Osteoblast (primary cell): Measurements from ENCODE around the gene SLC25A30. TPM values are rescaled to one million over a fixed set of nuclear protein-coding genes. Genes with fewer than 3 reads are reported as not detected.
"Not testable (repeated sequence)": the region's sequence is repeated elsewhere in the genome, so short reads cannot be mapped to it uniquely, and the experiment has no call there.

Experiments used
- DNase-seq: peaks from one replicate; pipeline ENCODE4 v3.0.0; 2011; ENCODE audit warnings: low spot score, mixed read lengths; ENCODE audit not compliant: insufficient read length; ENCODE audit errors: missing footprints
- H2AFZ ChIP-seq: 2 replicates; pipeline ENCODE4 v1.6.0; 2011; ENCODE audit warnings: mild to moderate bottlenecking, low read length
- H3K27ac ChIP-seq: 2 replicates; pipeline ENCODE4 v1.5.1; 2011; ENCODE audit warnings: mild to moderate bottlenecking, low read depth, low read length, moderate library complexity
- H3K27me3 ChIP-seq: 2 replicates; pipeline ENCODE4 v1.6.0; 2012; ENCODE audit warnings: mild to moderate bottlenecking, control low read depth, inconsistent platforms, low read length, moderate library complexity; ENCODE audit not compliant: insufficient read depth
- H3K36me3 ChIP-seq: 2 replicates; pipeline ENCODE4 v1.5.1; 2011; ENCODE audit warnings: mild to moderate bottlenecking, low read length, control low read depth, moderate library complexity; ENCODE audit not compliant: insufficient read depth
- H3K4me1 ChIP-seq: 2 replicates; pipeline ENCODE4 v1.5.1; 2011; ENCODE audit warnings: mild to moderate bottlenecking, low read length, control low read depth, moderate library complexity; ENCODE audit not compliant: insufficient read depth
- H3K4me2 ChIP-seq: 2 replicates; pipeline ENCODE4 v1.6.0; 2011; ENCODE audit warnings: mild to moderate bottlenecking, low read length; ENCODE audit not compliant: insufficient read depth
- H3K4me3 ChIP-seq: fragments of 200-600 bp; sonication (generic); 3 replicates; pipeline ENCODE4 v1.5.1; 2012; ENCODE audit warnings: mild to moderate bottlenecking, low read length, inconsistent platforms; ENCODE audit not compliant: insufficient read depth
- H3K79me2 ChIP-seq: 2 replicates; pipeline ENCODE4 v1.6.0; 2012; ENCODE audit warnings: mild to moderate bottlenecking, low read length, control low read depth, inconsistent platforms; ENCODE audit not compliant: insufficient read depth
- H3K9me3 ChIP-seq: 2 replicates; pipeline ENCODE4 v1.5.1; 2011; ENCODE audit warnings: low read depth, low read length, control low read depth
- H4K20me1 ChIP-seq: 2 replicates; pipeline ENCODE4 v1.6.0; 2012; ENCODE audit warnings: mild to moderate bottlenecking, low read length, control low read depth; ENCODE audit not compliant: insufficient read depth
- total RNA-seq: library from RNA; depleted of rRNA; stranded (reverse); fragments of >200 nt; gene quantifications from 2 replicates; pipeline ENCODE4 v1.2.3, GENCODE V29; 2012
- TF ChIP-seq, protein P1 (sequence below): IDR thresholded peaks from 2 replicates; pipeline ENCODE4 v1.5.1; 2011; ENCODE audit warnings: mild to moderate bottlenecking, low read depth, low read length, moderate library complexity; ENCODE audit errors: extremely low read depth

The SLC25A30 gene
- total RNA-seq, 1 donor, result 11.2 TPM

DNA sequence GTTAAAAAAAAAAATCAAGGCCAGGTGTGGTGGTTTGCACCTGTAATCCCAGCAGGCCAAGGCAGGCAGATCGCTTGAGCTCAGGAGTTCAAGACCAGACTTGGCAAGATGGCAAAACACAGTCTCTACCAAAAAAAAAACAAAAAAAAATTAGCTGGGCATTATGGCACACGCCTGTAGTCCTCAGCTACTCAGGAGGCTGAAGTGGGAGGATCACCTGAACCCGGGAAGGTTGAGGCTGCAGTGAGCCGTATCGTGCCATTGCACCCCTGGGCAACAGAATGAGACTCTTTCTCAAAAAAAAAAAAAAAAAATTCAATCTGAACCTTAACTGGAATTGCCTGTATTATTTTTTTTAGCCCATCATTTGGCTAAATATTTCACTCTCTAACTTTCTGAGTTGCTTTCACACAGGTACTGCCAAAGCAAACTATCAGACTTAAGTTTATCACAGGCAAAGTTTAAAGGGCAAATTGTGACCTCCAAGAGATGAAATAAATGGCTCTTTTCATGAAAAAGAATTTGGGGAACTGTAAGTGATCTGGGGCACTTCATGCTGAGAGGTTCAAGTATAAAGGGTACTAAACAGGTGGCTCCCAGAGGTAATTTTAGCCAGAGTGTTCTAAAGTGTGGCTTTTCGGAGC lies 14.7 kb upstream of the SLC25A30 start:
- DNase-seq, result no peak
- no peak overlapping the region for H3K4me3 ChIP-seq
- no peak overlapping the region for H3K27ac ChIP-seq
- no peak overlapping the region for H3K4me2 ChIP-seq
- H3K36me3 ChIP-seq, result no peaks in the 10 kb centered on the region
- no peaks in the 10 kb centered on the region for H3K4me1 ChIP-seq
- TF ChIP-seq, protein P1, sequence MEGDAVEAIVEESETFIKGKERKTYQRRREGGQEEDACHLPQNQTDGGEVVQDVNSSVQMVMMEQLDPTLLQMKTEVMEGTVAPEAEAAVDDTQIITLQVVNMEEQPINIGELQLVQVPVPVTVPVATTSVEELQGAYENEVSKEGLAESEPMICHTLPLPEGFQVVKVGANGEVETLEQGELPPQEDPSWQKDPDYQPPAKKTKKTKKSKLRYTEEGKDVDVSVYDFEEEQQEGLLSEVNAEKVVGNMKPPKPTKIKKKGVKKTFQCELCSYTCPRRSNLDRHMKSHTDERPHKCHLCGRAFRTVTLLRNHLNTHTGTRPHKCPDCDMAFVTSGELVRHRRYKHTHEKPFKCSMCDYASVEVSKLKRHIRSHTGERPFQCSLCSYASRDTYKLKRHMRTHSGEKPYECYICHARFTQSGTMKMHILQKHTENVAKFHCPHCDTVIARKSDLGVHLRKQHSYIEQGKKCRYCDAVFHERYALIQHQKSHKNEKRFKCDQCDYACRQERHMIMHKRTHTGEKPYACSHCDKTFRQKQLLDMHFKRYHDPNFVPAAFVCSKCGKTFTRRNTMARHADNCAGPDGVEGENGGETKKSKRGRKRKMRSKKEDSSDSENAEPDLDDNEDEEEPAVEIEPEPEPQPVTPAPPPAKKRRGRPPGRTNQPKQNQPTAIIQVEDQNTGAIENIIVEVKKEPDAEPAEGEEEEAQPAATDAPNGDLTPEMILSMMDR, result no peak
- no peaks in the 10 kb centered on the region for H4K20me1 ChIP-seq
- no peaks in the 10 kb centered on the region for H3K79me2 ChIP-seq
- H3K9me3 ChIP-seq, result no peaks in the 10 kb centered on the region
- H3K27me3 ChIP-seq, result no peaks in the 10 kb centered on the region
- peak overlapping the region; percentile 70 for H2AFZ ChIP-seq

DNA sequence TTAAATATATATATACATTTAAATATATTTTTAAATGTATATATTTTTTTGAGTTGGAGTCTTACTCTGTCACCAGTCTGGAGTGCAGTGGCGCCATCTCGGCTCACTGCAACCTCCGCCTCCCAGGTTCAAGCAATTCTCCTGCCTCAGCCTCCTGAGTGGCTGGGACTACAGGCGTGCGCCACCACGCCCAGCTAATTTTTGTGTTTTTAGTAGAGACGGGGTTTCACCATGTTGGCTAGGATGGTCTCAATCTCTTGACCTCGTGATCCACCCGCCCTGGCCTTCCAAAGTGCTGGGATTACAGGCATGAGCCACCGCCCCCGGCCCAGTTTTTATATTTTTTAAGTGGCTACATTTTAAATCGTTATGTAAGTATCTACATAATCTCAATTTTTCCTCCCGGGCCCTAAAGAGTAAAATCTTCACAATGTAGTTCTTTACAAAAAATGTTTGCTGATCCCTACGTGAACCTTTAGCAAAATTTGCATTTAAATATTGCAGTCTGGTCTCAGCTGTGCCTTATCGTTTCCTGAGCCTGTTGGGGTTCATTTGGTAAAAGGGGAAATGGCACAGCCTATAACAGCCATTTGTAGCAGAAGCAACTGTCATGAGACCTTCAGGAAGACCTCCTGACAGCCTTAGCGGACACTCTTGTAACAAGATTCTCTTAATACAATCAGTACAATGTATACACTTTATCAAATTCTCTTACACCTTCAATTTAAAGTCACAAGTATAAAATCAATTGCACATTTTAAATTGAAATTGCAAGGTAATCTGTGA lies 8.1 kb upstream of the SLC25A30 start:
- not testable (repeated sequence) for H3K4me3 ChIP-seq, H3K27me3 ChIP-seq, H3K79me2 ChIP-seq, H3K4me1 ChIP-seq, H3K4me2 ChIP-seq, H3K36me3 ChIP-seq, H3K9me3 ChIP-seq, H2AFZ ChIP-seq, DNase-seq, H3K27ac ChIP-seq, H4K20me1 ChIP-seq

DNA sequence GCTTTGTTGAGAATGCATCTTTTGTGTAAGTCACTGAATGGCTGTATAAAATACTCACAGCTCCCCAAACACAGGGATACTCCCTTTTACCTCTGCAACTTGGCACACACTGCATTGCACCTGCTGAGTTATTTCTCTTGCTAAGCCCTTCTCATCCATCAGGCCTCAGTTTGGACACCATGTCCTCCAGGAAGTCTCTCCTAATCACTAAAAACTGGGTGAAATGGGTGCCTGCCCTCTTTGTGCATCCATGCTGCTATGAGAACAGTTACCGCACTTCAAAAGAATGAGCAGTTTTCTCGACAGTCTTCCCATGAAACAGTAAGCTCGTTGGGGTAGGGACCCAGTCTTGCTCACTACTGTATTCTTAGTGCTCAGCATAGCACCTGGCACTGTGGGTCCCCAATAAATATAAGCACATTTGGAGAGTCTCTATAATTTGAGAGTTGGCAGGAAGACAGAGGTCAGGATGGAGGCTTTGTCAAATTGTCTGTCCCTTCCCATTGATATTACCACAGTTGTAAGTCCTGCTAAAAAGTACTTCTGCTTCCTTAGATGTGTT lies 4.6 kb upstream of the SLC25A30 start:
- H4K20me1 ChIP-seq, result no peaks in the 10 kb centered on the region
- H3K4me1 ChIP-seq, result no peaks in the 10 kb centered on the region
- TF ChIP-seq, protein P1, result no peak
- no peak overlapping the region for H2AFZ ChIP-seq
- no peaks in the 10 kb centered on the region for H3K79me2 ChIP-seq
- no peak overlapping the region for H3K4me2 ChIP-seq
- no peak for DNase-seq
- H3K27ac ChIP-seq, result no peak overlapping the region
- H3K27me3 ChIP-seq, result no peaks in the 10 kb centered on the region
- no peaks in the 10 kb centered on the region for H3K36me3 ChIP-seq
- no peak overlapping the region for H3K4me3 ChIP-seq
- no peaks in the 10 kb centered on the region for H3K9me3 ChIP-seq

DNA sequence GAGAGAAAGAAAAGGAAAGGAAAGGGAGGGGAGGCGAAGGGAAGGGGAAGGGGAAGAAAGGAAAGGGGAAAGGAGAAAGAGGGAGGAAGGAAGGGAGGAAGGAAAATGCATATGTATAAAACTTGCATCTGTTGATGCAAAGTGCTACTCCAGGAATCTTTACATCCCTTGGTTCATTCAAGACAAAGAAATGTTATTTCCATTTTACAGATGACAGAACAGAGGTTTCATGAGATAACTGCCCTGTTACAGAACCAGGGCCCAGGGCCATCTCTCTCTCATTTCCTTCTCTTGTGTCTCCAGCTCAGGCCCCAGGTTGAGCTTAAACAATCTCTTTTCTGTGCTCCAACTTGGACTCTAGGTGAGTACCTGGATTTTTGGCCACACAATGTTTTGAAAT lies 1.8 kb upstream of the SLC25A30 start:
- H3K27me3 ChIP-seq, result no peaks in the 10 kb centered on the region
- no peaks in the 10 kb centered on the region for H4K20me1 ChIP-seq
- H2AFZ ChIP-seq, result no peak overlapping the region
- H3K4me3 ChIP-seq, result no peak overlapping the region
- H3K27ac ChIP-seq, result no peak overlapping the region
- no peak overlapping the region for H3K4me2 ChIP-seq
- H3K4me1 ChIP-seq, result peaks cover 10% of the 10 kb centered on the region
- H3K9me3 ChIP-seq, result no peaks in the 10 kb centered on the region
- TF ChIP-seq, protein P1, result no peak
- DNase-seq, result no peak
- peaks cover 5% of the 10 kb centered on the region for H3K79me2 ChIP-seq
- H3K36me3 ChIP-seq, result no peaks in the 10 kb centered on the region

DNA sequence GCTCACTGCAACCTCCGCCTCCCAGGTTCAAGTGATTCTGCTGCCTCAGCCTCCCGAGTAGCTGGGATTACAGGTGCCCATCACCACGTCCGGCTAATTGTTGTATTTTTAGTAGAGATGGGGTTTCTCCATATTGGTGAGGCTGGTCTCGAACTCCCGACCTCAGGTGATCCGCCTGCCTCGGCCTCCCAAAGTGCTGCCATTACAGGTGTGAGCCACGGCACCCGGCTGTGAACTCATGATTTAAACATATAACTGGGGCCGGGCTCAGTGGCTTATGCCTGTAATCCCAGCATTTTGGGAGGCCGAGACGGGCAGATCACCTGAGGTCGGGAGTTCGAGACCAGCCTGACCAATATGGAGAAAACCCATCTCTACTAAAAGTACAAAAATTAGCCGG lies 1.2 kb upstream of the SLC25A30 start:
- not testable (repeated sequence) for DNase-seq, H2AFZ ChIP-seq, H3K4me2 ChIP-seq, H3K27me3 ChIP-seq, H3K36me3 ChIP-seq, H3K4me3 ChIP-seq, H4K20me1 ChIP-seq, H3K79me2 ChIP-seq, H3K9me3 ChIP-seq, H3K27ac ChIP-seq
- peaks cover 16% of the 10 kb centered on the region for H3K4me1 ChIP-seq
